Muscle layer of colon (tissue), 2 donors: ENCODE results near the gene RSRC2.
"Not testable (repeated sequence)": the region's sequence is repeated elsewhere in the genome, so short reads cannot be mapped to it uniquely, and the experiment has no call there.

Source experiments
- H3K27ac ChIP-seq: one replicate; pipeline ENCODE4 v1.7.0; 2013; ENCODE audit warnings: low read depth, mild to moderate bottlenecking, low read length, moderate library complexity
- H3K27me3 ChIP-seq, 2 donors: one replicate each; pipeline ENCODE4 v1.7.0; 2013; ENCODE audit warnings: low read length in 2 of 2, mild to moderate bottlenecking in 2 of 2; ENCODE audit not compliant: insufficient read depth in 2 of 2, control insufficient read depth in 1 of 2
- H3K36me3 ChIP-seq: one replicate; pipeline ENCODE4 v1.7.0; 2013; ENCODE audit warnings: mild to moderate bottlenecking, low read length; ENCODE audit not compliant: insufficient read depth
- H3K4me1 ChIP-seq: one replicate; pipeline ENCODE4 v1.7.0; 2013; ENCODE audit warnings: mild to moderate bottlenecking, low read length; ENCODE audit not compliant: insufficient read depth
- H3K4me3 ChIP-seq, 2 donors: one replicate each; pipeline ENCODE4 v1.7.0; 2013; ENCODE audit warnings: low read length in 2 of 2, low read depth in 1 of 2, mild to moderate bottlenecking in 1 of 2, moderate library complexity in 1 of 2
- H3K9ac ChIP-seq: one replicate; pipeline ENCODE4 v1.7.0; 2013; ENCODE audit warnings: low read length
- H3K9me3 ChIP-seq: one replicate; pipeline ENCODE4 v1.7.0; 2013; ENCODE audit warnings: mild to moderate bottlenecking, low read length
- donor health status: abdominal sarcoma.
- donor health status: Adenocarcinoma of cecum.

Gene RSRC2, protein sequence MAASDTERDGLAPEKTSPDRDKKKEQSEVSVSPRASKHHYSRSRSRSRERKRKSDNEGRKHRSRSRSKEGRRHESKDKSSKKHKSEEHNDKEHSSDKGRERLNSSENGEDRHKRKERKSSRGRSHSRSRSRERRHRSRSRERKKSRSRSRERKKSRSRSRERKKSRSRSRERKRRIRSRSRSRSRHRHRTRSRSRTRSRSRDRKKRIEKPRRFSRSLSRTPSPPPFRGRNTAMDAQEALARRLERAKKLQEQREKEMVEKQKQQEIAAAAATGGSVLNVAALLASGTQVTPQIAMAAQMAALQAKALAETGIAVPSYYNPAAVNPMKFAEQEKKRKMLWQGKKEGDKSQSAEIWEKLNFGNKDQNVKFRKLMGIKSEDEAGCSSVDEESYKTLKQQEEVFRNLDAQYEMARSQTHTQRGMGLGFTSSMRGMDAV

GRCh38 chr12:122526683-122527477 is at the start of gene RSRC2, which contains the start of gene KNTC1:
Gene RSRC2 (minus strand): TSS chr12:122526936. CDS start chr12:122526853, 83 bp downstream.
Gene KNTC1 (plus strand): TSS chr12:122527249. CDS start chr12:122530064, 2,815 bp downstream.
- peak within 1 kb of the TSS; percentile 100 for H3K27ac ChIP-seq
- peak within 1 kb of the TSS; percentile 94 to 99 for H3K4me3 ChIP-seq
- peaks cover 9% of the 10 kb centered on the region for H3K36me3 ChIP-seq
- H3K9ac ChIP-seq = peak within 1 kb of the TSS; percentile 100
- H3K9me3 ChIP-seq = no peaks in the 10 kb centered on the region
- H3K27me3 ChIP-seq = no peaks in the 10 kb centered on the region
- H3K4me1 ChIP-seq = peaks cover 38% of the 10 kb centered on the region

DNA sequence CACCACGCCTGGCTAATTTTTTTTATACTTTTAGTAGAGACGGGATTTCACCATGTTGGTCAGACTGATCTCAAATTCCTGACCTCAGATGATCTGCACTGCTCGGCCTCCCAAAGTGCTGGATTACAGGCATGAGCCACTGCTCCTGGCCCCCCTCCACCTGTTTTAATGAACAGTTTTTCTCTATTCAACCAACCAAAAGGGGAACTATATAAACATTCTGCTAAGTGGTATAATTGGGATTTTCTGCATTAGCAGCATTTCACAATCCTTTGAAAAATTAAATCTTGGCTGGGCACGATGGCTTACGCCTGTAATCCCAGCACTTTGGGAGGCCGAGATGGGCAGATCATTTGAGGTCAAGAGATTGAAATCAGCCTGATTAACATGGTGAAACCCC is 45.1 kb upstream of the RSRC2 start:
- Histone ChIP-seq H3K4me1 (no peaks in the 10 kb centered on the region), H3K27ac (no peak overlapping the region), H3K4me3 (no peak overlapping the region), H3K36me3 (peaks cover 9% of the 10 kb centered on the region), H3K9ac (no peak overlapping the region), H3K27me3 (no peaks in the 10 kb centered on the region), H3K9me3 (no peaks in the 10 kb centered on the region)

GRCh38 chr12:122570006-122570405 is 43.3 kb upstream of the RSRC2 start:
- H3K36me3 ChIP-seq, H3K27me3 ChIP-seq, H3K9me3 ChIP-seq, H3K4me1 ChIP-seq, H3K4me3 ChIP-seq, H3K9ac ChIP-seq, H3K27ac ChIP-seq: not testable (repeated sequence)

DNA sequence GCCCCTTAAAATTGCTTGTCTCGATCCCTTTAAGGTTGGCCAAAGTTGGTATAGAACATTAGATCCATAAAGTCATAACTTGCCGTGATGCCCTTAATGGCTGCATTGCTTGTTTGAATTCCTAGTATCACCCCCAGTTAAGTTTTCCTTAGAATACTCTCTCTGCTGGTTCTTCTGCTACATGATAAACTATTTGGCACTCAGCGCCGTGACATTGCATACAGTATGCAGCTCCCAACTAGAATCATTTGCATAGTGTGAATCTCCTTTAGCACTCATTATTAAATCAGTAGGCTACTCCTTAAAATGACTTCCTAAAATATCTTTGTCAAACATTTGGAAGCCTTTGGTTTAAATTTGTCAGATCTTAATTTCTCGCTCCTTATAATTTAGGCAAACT is 42.6 kb upstream of the RSRC2 start:
- Histone ChIP-seq H3K27me3 (no peaks in the 10 kb centered on the region), H3K9ac (no peak overlapping the region), H3K9me3 (no peaks in the 10 kb centered on the region), H3K4me3 (no peak overlapping the region), H3K4me1 (no peaks in the 10 kb centered on the region), H3K36me3 (no peaks in the 10 kb centered on the region), H3K27ac (no peak overlapping the region)

GRCh38 chr12:122566816-122567215 is 40.1 kb upstream of the RSRC2 start:
- H3K27me3 ChIP-seq, H3K4me3 ChIP-seq, H3K36me3 ChIP-seq, H3K9ac ChIP-seq, H3K4me1 ChIP-seq, H3K9me3 ChIP-seq, H3K27ac ChIP-seq: not testable (repeated sequence)

- H3K9me3 ChIP-seq = no peaks in the 10 kb centered on the region
- no peak overlapping the region for H3K27ac ChIP-seq
- H3K4me3 ChIP-seq = no peak overlapping the region
- H3K4me1 ChIP-seq = no peaks in the 10 kb centered on the region
- H3K36me3 ChIP-seq = no peaks in the 10 kb centered on the region
- H3K27me3 ChIP-seq = no peaks in the 10 kb centered on the region
- no peak overlapping the region for H3K9ac ChIP-seq
These were observed 36.6 kb upstream of the RSRC2 start for GRCh38 chr12:122563361-122563760.

GRCh38 chr12:122560138-122560537 is 33.4 kb upstream of the RSRC2 start:
- no peak overlapping the region for H3K4me3 ChIP-seq
- no peaks in the 10 kb centered on the region for H3K9me3 ChIP-seq
- H3K9ac ChIP-seq = no peak overlapping the region
- no peaks in the 10 kb centered on the region for H3K36me3 ChIP-seq
- H3K27ac ChIP-seq = no peak overlapping the region
- no peaks in the 10 kb centered on the region for H3K4me1 ChIP-seq
- no peaks in the 10 kb centered on the region for H3K27me3 ChIP-seq

DNA sequence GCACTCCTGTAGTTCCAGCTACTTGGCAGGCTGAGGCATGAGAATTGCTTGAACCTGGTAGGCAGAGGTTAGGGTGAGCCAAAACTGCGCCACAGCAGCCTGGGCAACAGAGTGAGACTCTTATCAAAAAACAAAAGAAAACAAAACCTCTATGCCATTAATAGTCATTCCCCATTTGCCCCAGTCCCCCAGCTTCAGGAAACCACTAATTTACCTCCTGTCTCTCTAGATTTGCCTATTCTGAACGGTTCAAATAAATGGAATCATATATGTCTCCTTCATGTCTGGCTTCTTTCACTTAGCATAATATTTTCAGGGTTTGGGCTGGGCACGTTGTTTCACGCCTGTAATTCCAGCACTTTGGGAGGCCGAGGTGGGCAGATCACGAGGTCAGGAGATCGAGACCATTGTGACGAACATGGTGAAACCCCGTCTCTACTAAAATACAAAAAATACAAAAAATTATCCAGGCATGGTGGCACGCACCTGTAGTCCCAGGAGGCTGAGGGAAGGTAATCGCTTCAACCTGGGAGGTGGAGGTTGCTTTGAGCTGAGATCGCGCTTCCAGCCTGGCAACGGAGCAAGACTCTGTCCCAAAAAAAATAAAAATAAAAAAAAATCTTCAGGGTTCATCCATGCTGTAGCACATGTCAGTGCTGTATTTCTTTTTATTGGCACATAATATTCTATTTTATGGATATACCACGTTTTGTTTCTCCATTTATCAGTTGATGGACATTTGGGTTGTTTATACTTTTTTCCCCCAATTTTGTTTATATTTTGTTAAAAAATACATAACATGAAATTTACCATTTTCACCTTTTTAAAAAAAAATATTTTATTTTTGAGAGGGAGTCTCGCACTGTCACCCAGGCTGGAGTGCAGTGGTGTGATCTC is 32.3 kb upstream of the RSRC2 start:
- no peaks in the 10 kb centered on the region for H3K9me3 ChIP-seq
- no peak overlapping the region for H3K9ac ChIP-seq
- no peak overlapping the region for H3K4me3 ChIP-seq
- no peak overlapping the region for H3K27ac ChIP-seq
- H3K4me1 ChIP-seq = no peaks in the 10 kb centered on the region
- no peaks in the 10 kb centered on the region for H3K36me3 ChIP-seq
- H3K27me3 ChIP-seq = no peaks in the 10 kb centered on the region

DNA sequence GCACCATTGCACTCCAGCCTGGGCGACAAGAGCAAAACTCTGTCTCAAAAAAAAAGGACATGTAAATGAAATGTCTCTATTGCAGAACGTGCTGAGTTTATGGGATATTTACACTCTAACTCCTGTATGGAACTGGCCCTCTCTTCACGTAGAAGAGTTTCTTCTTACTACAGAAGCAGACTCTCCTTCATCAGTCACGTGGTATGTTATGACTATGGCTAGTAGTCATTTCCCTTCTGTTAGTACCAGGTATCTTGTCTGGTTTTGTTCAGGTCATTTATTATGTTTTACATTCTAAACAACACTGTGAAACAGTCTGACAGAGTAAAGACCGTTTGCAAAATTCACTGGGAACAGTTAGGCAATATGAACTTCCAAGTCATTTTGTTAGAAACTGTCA is 20.6 kb upstream of the RSRC2 start:
- no peak overlapping the region for H3K4me3 ChIP-seq
- no peaks in the 10 kb centered on the region for H3K36me3 ChIP-seq

DNA sequence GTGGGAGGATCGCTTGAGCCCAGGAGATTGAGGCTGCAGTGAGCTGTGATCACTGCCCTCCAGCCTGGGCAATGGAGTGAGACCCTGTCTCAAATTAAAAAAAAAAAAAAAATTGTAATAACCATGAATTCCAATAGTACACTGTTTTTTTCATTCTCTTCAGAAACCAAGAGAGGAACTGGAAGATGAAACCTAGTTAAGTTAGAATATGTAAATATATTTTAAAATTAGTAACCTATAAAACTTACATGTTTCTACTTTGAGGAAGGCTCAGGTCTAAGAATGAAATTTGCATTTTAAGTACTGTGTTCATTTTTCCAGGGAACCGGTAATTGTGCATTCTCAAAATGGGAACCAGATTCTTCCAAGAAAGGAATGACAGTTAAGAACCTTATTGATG is 19.1 kb upstream of the RSRC2 start:
- Histone ChIP-seq H3K36me3 (no peaks in the 10 kb centered on the region), H3K9ac (no peak overlapping the region), H3K4me3 (no peak overlapping the region), H3K4me1 (no peaks in the 10 kb centered on the region), H3K9me3 (no peaks in the 10 kb centered on the region), H3K27ac (no peak overlapping the region), H3K27me3 (no peaks in the 10 kb centered on the region)

More for the DNA sequence above, 20.6 kb upstream of the RSRC2 start:
- no peak overlapping the region for H3K27ac ChIP-seq
- H3K4me1 ChIP-seq = no peaks in the 10 kb centered on the region
- no peaks in the 10 kb centered on the region for H3K27me3 ChIP-seq
- H3K9ac ChIP-seq = no peak overlapping the region
- H3K9me3 ChIP-seq = no peaks in the 10 kb centered on the region

- H3K4me3 ChIP-seq = no peak overlapping the region
- no peak overlapping the region for H3K27ac ChIP-seq
- H3K9ac ChIP-seq = no peak overlapping the region
- no peaks in the 10 kb centered on the region for H3K36me3 ChIP-seq
- H3K27me3 ChIP-seq = no peaks in the 10 kb centered on the region
- no peaks in the 10 kb centered on the region for H3K4me1 ChIP-seq
- no peaks in the 10 kb centered on the region for H3K9me3 ChIP-seq
These were observed 17.8 kb upstream of the RSRC2 start for GRCh38 chr12:122544537-122544936.
